Activated CD8-positive, alpha-beta T cell treated with anti-CD3 and anti-CD28 coated beads for 36 hours (primary cell): ENCODE data around the gene ADIRF. TPM values are rescaled to one million over a fixed set of nuclear protein-coding genes. Genes with fewer than 3 reads are reported as not detected.
"Not testable (repeated sequence)": the region's sequence is repeated elsewhere in the genome, so short reads cannot be mapped to it uniquely, and the experiment has no call there.

Source experiments
- ATAC-seq: fragments of 200-7000 bp; cut with Tn5 transposase; one replicate; pipeline ENCODE4 v1.10.0; 2021; ENCODE audit warnings: mild to moderate bottlenecking, moderate library complexity
- CTCF ChIA-PET: fragments of 350-600 bp; sonication (Branson Sonifier 250); formaldehyde crosslinking; loops from one replicate; lab custom pipeline; 2021; ENCODE audit warnings: antibody characterized with exemption; lab: Charles Lee
- POLR2A ChIA-PET: fragments of 350-600 bp; sonication (Branson Sonifier 250); formaldehyde crosslinking; loops from one replicate; lab custom pipeline; 2021; ENCODE audit warnings: antibody characterized with exemption; lab: Charles Lee
- DNase-seq: peaks from one replicate; pipeline ENCODE4 v3.0.0-alpha.2; 2020
- H3K27ac Mint-ChIP-seq: one replicate; pipeline ENCODE4 v1.8.0; 2021; ENCODE audit warnings: mild to moderate bottlenecking, mixed read lengths
- H3K27me3 Mint-ChIP-seq: one replicate; pipeline ENCODE4 v1.8.0; 2021; ENCODE audit warnings: mixed read lengths
- H3K36me3 Mint-ChIP-seq: one replicate; pipeline ENCODE4 v1.8.0; 2021; ENCODE audit warnings: low read depth, mixed read lengths
- H3K4me1 Mint-ChIP-seq: one replicate; pipeline ENCODE4 v1.8.0; 2021; ENCODE audit warnings: low read depth, mixed read lengths
- H3K4me3 Mint-ChIP-seq: one replicate; pipeline ENCODE4 v1.8.0; 2021; ENCODE audit warnings: mild to moderate bottlenecking, moderate library complexity, mixed read lengths
- H3K9me3 Mint-ChIP-seq: one replicate; pipeline ENCODE4 v1.8.0; 2021; ENCODE audit warnings: mixed read lengths
- intact Hi-C: fragments of 100-400 bp; cut with micrococcal nuclease; formaldehyde crosslinking; loops from one replicate; pipeline ENCODE4 v1.10.0; 2022
- total RNA-seq, 2 experiments: library from RNA; stranded (reverse); gene quantifications; one replicate each; pipeline ENCODE4 v1.2.3, GENCODE V29; 2021
- TF ChIP-seq, protein P1 (sequence below): fragments of 200-600 bp; IDR thresholded peaks from one replicate; pipeline ENCODE4 v1.8.0; 2022; ENCODE audit warnings: antibody characterized with exemption, mild to moderate bottlenecking

The ADIRF gene
- total RNA-seq, 2 experiments from 2014 or later, result not detected

DNA sequence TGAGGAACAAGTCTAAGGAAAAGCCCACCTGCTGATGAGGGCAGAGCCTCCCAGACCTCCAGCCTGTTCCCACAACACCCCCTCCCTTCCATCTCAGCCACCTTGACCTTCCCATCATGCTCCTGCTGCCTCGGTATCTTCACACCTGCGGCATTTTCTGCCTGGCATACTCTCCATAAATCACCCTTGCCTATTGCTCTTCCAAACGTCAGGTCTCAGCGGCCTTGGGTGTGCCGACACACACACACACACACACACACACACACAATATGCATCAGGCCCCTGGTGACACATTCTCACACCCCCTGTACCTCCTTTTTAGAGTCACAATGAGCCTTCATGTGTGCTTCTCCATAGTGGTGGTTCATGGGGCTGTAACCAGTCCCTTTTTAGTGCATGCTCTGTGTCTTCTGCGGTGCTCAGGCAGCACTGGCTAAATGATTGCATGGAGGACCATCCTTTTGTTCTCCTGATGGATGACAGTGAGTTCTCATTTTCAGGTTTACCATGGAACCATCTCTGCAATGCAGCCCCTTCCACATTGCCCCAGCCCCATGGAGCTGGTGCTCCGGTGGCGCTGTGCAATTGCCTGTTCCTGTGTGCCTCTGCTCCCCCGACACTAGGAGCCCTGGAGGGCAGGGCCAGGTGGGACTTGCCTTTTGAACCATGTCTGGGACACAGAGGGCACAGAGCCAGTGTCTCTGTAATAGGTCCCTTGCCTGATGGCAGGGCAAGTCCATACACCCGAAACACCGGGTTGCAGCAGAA, 4.5 kb downstream of the ADIRF start:
- H3K36me3 Mint-ChIP-seq, result no peaks in the 10 kb centered on the region
- DNase-seq (no peak), ATAC-seq (no peak)
- H3K27ac Mint-ChIP-seq, result no peak overlapping the region
- TF ChIP-seq, protein P1, sequence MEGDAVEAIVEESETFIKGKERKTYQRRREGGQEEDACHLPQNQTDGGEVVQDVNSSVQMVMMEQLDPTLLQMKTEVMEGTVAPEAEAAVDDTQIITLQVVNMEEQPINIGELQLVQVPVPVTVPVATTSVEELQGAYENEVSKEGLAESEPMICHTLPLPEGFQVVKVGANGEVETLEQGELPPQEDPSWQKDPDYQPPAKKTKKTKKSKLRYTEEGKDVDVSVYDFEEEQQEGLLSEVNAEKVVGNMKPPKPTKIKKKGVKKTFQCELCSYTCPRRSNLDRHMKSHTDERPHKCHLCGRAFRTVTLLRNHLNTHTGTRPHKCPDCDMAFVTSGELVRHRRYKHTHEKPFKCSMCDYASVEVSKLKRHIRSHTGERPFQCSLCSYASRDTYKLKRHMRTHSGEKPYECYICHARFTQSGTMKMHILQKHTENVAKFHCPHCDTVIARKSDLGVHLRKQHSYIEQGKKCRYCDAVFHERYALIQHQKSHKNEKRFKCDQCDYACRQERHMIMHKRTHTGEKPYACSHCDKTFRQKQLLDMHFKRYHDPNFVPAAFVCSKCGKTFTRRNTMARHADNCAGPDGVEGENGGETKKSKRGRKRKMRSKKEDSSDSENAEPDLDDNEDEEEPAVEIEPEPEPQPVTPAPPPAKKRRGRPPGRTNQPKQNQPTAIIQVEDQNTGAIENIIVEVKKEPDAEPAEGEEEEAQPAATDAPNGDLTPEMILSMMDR, result no peak
- intact Hi-C loops, result no loop called here
- POLR2A ChIA-PET, result no interaction called here
- no peaks in the 10 kb centered on the region for H3K9me3 Mint-ChIP-seq
- H3K4me3 Mint-ChIP-seq, result no peak overlapping the region
- H3K27me3 Mint-ChIP-seq, result peaks cover 2% of the 10 kb centered on the region
- CTCF ChIA-PET, result no interaction called here
- H3K4me1 Mint-ChIP-seq, result peaks cover 10% of the 10 kb centered on the region

DNA sequence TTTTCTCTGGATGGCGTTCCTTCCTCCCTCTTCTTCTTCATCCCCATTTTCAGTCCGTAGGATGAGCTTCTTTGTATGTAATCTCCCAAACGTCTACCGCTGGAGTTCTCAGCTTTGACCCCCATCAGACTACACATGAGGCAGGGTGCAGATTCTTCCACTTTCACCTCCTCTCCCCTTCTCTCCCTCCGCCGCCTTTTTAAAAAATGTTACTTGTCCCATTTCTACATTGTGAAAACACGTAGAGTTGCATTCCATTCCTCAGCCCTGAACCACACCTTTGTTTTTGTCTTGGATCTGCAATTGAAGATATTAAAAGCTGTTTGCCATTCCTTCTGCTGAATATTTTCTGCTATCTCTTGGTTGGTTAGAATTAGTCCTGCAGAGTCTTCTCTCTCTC, 6.2 kb downstream of the ADIRF start:
- DNase-seq (no peak), ATAC-seq (no peak)
- Mint-ChIP-seq H3K27ac (no peak overlapping the region), H3K4me1 (peaks cover 10% of the 10 kb centered on the region), H3K9me3 (no peaks in the 10 kb centered on the region), H3K4me3 (no peak overlapping the region), H3K27me3 (peaks cover 2% of the 10 kb centered on the region), H3K36me3 (no peaks in the 10 kb centered on the region)
- TF ChIP-seq, protein P1, result no peak
- intact Hi-C loops, result no loop called here
- ChIA-PET POLR2A (no interaction called here), CTCF (no interaction called here)

- no peak for ATAC-seq
- H3K27ac Mint-ChIP-seq, result no peak overlapping the region
- H3K4me3 Mint-ChIP-seq, result no peak overlapping the region
- TF ChIP-seq, protein P1, result no peak
- no peaks in the 10 kb centered on the region for H3K9me3 Mint-ChIP-seq
- CTCF ChIA-PET, result interaction anchor here (1.7 kb wide), 1 partner anchor 10 kb away, joined by 4 read pairs; no protein-coding TSS in a partner anchor
- DNase-seq, result no peak
- peaks cover 4% of the 10 kb centered on the region for H3K4me1 Mint-ChIP-seq
- POLR2A ChIA-PET, result no interaction called here
- intact Hi-C loops, result no loop called here
- H3K36me3 Mint-ChIP-seq, result no peaks in the 10 kb centered on the region
- peaks cover 2% of the 10 kb centered on the region for H3K27me3 Mint-ChIP-seq
These were observed 8.2 kb downstream of the ADIRF start for GRCh38 chr10:86976362-86977056.

- H3K4me1 Mint-ChIP-seq, POLR2A ChIA-PET, H3K4me3 Mint-ChIP-seq, ATAC-seq, H3K27me3 Mint-ChIP-seq, H3K36me3 Mint-ChIP-seq, intact Hi-C loops, H3K27ac Mint-ChIP-seq, H3K9me3 Mint-ChIP-seq, CTCF ChIA-PET, DNase-seq: not testable (repeated sequence)
These were observed 10.2 kb downstream of the ADIRF start for GRCh38 chr10:86978457-86978856.

DNA sequence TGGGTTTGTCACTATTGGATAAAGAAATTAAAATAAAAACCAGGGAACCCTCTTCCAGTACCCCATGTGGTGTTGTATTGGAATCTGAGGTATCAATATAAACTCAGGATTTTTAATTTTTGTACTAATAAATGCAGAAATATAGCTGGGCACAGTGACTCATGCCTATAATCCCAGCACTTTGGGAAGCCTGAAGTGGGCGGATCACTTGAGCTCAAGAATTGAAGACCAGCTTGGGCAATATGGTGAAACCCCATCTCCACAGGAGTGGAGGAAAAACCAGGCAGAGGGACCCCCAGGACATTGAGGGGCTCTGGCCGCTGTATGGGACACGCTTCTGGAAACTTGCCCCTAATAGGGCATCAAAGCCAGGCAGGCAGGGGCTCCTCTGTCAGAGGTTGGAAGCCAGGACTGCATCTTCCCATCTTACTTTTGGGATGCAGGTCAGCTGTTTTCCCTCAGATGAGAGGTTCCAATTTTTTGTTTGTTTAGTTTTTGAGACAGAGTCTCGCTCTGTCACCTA, 11.1 kb downstream of the ADIRF start:
- ChIA-PET POLR2A (interaction anchor here (0.7 kb wide), 1 partner anchor 8 kb away, joined by 3 read pairs; no protein-coding TSS in a partner anchor), CTCF (no interaction called here)
- peaks cover 5% of the 10 kb centered on the region for H3K27me3 Mint-ChIP-seq
- no peaks in the 10 kb centered on the region for H3K4me1 Mint-ChIP-seq
- DNase-seq, result no peak
- TF ChIP-seq, protein P1, result no peak
- ATAC-seq, result no peak
- H3K36me3 Mint-ChIP-seq, result no peaks in the 10 kb centered on the region
- intact Hi-C loops, result no loop called here
- no peak overlapping the region for H3K27ac Mint-ChIP-seq
- no peaks in the 10 kb centered on the region for H3K9me3 Mint-ChIP-seq
- no peak overlapping the region for H3K4me3 Mint-ChIP-seq
